ENCODE results near the gene NUP210. TPM values are rescaled to one million over a fixed set of nuclear protein-coding genes. Genes with fewer than 3 reads are reported as not detected.

NUP210 gene
- total RNA-seq, 1 donor from 2014 or later, result 161 TPM

DNA sequence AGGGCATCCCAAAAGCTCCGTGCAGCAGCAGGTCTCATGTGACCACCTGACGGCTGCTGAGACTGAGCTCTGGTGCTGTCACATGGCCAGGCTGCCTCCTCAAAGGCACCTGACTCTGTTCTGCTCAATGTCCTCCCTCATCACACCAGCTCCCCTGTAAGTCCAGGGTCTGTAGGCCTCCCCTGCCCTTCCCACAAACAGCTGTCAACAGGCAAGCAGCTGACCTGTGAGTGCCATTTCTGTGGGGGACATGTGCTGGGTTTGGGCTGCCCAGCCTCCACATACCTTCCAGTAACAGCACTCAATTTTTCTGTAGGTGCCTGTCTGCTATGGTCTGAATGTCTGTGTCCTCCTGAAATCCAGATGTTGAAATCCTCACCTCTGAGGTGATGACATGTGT is 11.2 kb downstream of the NUP210 start:
- intact Hi-C loops (cut with micrococcal nuclease), result no loop called here

DNA sequence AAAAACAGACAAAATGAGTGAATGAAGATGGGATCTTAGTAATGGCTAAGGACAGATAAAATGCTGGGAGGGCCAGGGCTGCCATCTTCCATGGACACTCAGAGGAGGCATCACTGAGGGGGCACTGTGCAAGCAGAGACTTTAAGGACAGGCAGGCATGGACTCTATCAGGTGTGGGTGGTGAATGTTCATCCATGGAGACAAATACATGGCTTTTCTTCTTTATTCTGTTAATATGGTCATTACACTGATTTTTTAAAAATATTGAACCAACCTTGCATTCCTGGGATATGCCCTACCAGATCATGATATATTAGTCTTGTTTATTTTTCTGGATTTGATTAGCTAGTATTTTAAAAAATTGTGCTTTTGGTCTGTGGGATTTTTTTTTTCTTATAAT is 12.2 kb downstream of the NUP210 start:
- intact Hi-C loops (cut with micrococcal nuclease), result no loop called here

DNA sequence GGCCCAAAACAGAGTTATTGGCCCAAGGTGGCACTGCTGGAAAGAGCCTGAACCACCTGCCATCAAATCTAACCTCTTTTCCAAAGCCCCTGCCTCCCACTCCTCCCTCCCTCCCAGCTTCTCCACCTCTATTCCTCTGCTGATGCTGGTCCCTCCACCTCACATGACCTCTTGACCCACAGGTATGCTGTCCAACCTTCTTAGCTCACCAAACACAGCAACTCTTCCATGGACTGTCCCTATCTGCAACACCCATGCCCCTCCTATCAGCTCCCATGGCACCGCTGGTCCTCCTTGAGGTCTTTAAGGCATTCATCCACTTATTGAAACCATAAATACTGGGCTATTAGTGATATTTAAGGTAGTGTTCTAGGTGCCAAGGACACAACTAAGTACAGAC is 12.6 kb downstream of the NUP210 start:
- intact Hi-C loops (cut with micrococcal nuclease), result no loop called here

DNA sequence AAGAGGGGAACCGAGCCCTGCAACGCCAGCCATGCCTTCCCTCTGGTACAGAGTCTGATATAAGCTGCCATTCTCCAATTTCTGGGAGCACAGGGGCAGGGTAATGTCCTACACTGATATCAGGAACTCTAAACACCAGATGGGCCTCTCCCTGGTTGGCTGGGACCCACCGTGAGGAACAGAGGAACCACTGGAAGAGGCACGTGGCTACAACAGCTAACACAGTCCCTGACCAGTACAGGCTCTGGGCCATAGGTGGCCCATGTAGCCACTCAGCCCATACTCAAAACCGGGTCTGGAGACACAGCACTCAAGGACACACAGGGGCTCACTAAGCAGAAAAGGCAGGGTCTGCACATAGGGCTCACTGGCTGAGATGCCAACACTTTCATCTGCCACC is 13.9 kb downstream of the NUP210 start:
- intact Hi-C loops (cut with micrococcal nuclease), result no loop called here

DNA sequence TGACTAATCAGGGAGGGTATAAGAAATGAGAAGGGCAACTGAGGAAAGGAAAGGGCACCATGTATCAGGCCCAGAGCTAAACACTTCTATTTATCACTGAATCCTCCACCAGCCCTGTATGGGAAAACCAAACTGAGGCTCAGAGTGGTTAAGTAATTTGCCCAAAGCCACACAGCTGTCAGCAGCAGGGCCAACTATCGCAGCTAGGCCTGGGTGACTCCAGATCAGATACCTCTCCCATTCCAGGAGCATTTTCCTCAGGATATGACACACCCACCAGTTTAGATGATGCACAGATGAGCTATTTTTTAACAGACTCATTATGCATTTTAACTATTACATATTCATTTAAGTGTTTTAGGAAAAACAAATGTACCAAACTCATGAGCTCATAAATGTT is 14.5 kb downstream of the NUP210 start:
- intact Hi-C loops (cut with micrococcal nuclease), result no loop called here

DNA sequence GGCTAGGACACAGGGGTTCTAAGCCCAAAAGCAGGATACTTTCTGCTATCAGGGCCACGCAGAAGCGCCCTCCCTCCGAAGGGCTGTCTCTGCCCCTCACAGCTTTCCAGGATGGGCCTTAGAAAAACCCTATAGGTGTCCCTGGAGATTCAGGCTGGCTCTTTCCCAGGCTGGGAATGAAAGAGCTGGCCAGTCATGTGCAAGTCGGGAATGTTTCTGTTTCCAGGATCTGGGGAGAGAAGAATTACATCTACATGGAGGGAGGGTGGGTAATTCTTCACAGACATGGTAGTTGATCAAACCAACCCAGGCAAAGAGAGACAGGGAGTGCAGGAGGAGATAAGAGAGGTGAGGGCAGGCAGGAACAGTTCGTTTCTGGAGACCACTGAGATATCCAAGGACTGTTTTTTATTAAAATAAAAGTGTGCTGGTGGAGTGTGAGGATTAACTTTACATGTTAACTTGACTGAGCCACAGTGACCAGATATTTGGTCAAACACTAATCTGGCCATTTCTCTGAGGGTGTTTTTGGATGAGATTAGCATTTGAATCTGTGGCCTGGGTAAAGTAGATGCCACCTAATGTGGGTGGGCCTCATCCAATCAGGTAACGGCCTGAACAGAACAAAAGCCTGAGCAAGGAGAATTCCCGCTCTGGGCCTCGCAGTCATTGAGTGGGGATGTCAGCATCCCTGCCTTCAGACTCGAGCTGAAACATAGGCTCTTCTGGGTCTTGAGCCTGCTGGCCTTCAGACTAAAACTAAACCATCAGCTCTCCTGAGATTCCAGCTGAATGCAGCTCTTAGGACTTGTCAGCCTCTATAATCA is 15.3 kb downstream of the NUP210 start:
- intact Hi-C loops (cut with micrococcal nuclease), result no loop called here

DNA sequence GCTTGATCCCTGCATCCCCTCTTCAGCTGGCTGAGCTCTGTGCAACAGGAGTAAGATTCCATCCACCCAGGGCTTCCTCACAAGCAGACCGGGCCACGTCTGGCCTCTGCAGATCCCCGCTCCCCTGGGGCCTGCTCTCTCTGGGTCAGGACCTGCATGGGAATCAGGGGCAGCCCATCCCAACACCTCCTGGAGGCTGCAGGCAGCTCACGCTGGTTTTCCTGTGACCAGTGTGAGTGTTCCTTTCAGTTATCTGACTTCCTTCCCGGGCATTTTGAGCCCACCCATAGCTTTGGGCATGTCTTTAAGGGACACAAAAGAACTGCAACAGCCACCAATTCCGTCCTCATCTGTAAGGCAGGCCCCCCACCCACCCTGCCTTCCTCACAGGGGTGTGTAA is 16.3 kb downstream of the NUP210 start:
- intact Hi-C loops (cut with micrococcal nuclease), result no loop called here

DNA sequence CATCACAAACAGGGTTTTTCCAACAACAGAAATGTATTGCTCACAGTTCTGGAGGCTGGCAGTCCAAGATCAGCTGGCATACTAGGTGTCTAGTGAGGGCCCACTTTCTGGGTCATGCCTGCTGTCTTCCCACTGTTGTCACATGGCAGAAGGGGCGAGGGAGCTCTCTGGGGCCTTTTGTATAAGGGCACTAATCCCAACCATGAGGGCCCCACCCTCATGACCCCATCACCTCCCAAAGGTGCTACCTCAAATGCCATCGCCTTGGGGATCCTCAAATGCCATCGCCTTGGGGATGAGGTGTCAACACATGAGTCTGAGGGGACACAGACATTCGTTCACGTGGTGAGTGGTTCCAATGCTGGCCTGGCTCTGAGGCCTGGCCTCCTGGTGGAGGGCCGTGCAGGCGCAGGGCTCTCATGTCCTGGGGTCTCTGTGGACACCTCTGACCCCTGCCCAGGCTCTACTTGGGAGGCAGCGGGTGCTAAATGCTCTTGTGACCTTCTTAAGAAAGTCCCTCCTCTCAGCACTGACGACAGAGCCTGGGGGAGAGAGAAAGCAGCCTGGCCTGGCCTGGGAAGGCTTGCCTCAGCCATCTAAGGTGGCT is 16.8 kb downstream of the NUP210 start:
- intact Hi-C loops (cut with micrococcal nuclease), result no loop called here

DNA sequence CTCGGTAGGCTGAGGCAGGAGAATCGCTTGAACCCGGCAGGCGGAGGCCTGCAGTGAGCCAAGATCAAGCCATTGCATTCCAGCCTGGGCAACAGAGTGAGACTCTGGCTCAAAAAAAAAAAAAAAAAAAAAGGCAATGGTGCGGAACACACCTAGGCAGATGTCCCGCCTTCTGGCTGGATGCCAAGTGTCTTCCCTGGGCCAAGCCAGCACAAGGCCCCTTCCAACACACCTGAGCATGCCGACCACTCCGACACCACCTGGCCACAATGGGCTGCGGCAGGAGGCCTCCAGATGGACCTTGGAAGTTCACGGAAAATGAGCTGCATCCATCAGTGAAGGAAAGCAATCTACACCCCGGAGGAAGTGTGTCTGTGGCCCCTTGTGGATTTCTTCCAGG is 19.0 kb downstream of the NUP210 start:
- intact Hi-C loops (cut with micrococcal nuclease), result no loop called here

DNA sequence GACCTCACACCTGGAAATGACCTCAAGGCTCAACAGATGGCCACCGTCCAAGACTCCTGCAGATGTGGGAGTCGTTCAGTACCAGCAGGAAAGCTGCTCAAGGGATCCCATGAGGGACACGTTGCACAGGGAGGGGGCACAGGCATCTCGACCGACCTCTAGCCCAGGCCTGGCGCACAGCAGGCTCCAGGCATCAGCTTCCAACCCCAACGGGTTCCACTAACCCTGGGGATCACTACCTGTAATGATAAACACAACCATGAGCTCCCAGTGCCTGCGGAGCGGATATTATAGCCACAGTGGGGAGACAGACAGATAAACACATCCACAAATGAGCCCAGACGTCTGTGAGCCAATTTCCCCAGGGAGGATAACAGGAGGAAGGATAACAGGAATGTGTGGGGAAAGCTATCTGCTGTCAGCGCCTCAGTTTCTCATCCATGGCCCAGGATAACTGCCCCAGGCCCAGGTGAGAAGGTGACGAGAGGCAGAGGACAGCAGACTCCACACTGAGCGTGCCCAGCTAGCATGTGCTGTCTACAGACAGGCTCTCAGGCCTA is 19.9 kb downstream of the NUP210 start:
- intact Hi-C loops (cut with micrococcal nuclease), result no loop called here

DNA sequence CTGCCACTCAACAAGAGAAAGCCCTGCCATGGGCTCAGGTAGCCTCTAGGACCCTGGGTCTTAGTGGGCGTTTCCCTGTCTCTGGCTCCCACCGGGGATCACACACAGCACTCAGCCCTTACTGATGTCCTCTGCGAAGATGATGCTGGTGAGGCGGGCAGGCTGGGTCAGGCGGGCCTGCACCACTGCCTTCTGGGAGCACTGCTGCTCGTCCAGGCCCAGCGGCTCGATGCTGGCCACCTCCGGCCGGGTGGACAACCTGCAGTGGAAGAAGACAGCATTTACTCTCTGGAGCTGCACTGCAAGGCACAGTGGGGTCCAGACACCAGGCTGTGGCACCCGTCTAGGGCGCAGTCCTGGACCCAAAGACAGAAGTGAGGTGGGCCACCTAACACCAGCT is 20.5 kb downstream of the NUP210 start:
- intact Hi-C loops (cut with micrococcal nuclease), result no loop called here

DNA sequence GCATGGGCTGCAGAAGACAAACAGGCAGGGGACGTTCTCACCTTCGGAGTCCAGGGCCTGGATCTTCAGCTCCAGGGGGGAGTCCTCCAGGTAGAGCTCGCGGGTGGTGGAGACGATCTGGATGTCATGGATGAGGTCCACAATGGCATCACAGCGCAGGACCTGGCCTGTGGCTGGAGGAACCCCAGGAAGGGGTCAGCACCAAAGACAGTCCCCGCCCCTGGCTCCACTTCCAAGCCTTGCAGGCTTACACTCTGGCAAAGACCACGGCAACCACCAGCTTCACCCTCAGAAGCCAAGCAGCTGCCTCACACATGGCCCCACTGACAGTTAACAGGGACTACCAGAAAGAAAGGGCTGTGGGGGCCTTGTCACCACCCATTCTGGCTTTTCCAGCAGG is 22.8 kb downstream of the NUP210 start:
- intact Hi-C loops (cut with micrococcal nuclease), result no loop called here

DNA sequence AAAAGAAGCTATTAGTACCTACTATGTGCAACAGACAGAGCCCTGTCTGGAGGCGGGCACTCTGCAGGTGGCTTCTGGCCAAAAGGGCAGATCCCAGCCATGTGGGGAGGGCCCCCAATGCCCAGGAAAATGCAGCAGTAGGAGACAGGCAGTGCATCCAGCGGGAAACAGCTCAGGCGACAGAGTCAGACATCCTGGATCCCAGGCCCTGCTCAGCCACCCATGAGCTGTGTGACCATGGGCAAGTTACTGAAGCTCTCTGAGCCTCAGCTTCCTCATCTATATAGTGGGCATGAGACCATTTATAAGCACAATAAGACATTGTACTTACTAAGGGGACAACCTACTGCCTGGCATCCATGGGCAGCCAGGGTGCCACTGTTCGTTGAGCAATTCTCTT is 25.8 kb downstream of the NUP210 start:
- intact Hi-C loops (cut with micrococcal nuclease), result no loop called here

DNA sequence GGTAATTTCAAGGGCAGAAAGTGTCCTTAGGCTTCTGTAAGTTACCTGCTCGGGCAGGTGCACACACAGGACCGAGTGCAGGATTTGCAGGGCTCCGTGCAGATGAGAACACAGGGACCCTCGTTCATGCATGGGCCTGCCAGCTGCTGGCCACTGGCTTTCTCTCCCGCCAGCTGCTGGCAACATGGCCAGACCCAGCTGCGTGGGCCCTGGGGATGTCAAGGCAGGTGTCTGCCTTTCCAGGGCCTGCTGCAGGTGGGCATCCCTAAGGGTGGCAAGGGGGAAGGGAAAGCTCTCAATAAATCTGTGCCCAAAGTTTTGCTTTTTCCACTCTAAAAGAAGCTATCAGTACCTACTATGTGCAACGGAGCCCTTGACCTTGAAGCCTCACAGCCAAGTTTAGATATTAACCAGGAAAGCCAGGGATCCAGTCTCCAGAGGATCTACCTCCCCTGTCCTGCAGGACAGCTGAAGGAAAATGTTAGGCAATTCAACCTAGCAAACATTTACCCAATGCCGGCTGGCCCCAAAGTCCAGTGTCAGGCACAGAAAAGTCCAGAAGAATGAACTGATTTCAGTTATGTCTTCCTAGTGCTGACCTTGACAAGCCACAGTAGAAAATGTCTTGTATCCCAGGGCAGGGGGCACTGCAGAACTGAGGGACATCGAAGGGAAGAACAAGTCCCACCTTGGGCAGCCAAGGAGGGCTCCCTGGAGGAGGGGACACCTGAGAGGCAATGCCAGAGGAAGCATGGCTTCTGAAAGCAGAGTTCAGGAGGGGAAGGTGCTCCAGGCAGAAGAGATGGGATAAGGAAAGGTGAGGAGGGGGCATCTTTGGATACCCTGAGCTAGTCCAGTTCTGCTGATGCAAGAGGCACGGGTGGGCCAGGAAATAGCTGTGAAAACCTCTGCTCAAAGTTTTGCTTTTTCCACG is 26.4 kb downstream of the NUP210 start:
- intact Hi-C loops (cut with micrococcal nuclease), result no loop called here

DNA sequence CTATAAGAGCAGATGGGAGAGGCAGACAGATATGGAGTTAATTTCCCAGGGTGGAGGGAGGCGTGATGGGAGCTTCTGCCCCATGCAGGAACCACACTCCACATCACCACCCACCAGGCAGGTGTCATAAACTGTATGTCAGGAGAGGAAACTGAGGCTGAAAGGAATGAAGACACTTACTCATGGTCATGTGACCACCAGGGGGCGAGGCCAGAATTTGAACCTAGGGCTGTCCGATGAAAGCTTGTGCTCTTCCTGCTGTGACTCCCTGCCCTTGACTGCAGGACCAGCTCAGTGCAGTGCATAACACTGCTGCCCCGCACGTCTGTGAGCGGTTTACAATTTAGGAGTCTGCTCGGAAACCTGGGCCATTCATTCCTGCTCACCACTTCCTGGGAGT is 28.8 kb downstream of the NUP210 start:
- intact Hi-C loops (cut with micrococcal nuclease), result loop anchor here (1.0 kb wide), 1 partner anchor 61 kb away; no protein-coding TSS in a partner anchor

DNA sequence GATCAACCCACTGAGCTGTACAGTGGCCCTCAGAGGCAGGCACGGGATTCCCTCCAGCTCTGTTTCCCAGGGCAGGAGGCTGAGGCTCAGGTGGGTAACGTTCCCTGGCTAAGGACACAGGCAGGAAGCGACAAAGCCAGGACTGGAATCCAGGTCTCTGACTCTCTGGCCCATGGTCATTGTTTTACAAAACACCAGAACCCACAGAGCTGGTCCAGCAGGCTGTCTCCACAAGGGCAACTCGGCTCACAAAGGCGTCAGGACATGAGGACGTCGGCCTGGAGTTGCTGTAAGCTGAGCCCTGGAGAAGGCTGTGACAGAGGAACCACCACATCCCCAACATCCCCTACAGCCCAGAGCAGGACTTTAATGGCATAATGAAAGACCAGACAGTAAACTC is 30.7 kb downstream of the NUP210 start:
- intact Hi-C loops (cut with micrococcal nuclease), result no loop called here

DNA sequence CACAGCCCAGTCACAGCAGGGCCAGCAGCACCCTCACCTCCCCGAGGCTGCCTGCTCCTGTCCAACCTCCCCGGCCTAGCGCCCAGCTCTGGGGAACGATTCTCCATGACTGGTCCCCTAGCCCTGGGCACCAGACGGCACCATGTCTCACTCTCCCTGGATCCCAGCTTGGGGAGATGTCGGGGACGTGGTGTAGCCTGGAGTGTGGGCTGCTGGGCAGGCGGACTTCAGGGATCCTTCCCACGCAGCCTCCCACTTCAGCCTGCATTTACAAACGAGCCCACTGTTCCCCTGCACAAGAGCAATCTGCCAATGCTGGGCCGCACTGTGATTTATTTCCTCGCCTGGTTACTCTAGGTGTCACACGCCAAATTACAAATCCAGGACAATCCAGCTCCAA is 31.3 kb downstream of the NUP210 start:
- intact Hi-C loops (cut with micrococcal nuclease), result no loop called here

DNA sequence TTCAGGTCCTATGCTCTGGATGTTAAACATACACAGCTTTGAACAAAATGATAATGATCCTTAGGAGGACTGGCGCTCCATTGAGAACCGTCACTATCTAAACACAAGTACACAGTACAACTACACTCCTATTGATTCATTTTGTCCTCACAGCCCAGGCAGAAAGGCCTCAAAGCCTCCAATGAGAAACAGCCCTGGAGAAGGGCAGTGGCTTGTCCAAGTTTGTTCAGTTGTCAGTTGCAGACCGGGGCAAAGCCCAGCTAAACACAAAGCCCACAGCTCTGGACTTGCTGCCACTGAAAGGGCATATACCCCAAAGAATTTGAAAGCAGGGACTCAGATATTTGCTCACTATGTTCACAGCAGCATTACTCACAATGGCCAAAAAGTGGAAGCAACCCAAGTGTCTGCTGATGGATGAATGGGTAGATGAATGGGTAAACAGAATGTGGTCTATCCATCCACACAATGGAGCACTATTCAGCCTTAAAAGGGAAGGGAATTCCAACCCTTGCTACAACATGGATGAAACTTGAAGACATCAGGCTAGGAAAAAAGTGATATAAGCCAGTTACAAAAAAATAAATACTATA is 34.7 kb downstream of the NUP210 start:
- intact Hi-C loops (cut with micrococcal nuclease), result no loop called here

DNA sequence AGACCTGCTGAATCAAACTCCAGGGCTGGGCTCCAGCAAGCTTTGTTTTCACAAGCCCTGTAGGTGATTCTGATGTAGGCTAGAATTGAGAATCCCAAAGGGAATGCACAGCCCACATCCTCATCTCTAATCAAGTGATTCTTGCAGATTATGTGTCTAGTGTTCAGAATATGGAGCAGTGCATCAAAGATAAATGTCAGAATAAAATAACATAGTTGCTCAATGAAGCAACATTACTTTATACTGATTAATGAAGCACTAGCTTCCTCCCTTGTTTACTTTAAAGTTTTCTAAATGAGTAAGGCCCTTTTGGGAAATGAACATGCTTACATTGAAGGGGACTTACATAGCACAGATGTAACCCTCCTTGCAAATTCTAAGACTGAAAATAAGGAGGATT is 39.2 kb downstream of the NUP210 start:
- intact Hi-C loops (cut with micrococcal nuclease), result no loop called here

DNA sequence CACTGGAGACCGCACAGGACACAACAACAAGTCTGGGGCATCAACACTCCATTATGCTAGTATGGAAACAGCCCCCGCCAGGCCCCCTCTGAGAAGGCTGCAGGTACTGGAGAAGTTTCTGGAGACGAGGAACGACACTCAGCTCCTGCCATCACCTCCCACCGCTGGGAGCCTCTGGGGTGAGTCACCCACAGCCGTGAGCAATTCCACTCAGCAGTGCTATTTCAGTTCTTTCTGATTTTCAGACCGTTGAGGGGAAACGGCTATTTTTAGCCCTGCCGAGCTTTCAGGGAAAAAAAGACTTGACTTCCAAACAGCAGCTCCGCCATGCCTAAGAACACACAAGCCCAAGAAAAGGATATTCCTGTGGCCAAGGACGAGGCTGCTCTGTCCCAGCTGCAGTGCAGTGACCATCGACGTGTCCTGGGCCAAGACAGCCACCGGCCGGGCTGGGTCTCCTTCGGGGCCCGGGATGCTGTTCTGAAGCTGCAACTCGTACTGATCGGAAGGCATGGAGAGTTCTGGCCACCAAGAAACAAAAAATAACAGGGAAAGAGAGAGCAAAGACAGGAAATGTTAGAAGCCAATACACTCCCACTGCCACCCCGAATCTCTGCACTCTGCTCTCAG is 40.8 kb downstream of the NUP210 start:
- intact Hi-C loops (cut with micrococcal nuclease), result no loop called here

DNA sequence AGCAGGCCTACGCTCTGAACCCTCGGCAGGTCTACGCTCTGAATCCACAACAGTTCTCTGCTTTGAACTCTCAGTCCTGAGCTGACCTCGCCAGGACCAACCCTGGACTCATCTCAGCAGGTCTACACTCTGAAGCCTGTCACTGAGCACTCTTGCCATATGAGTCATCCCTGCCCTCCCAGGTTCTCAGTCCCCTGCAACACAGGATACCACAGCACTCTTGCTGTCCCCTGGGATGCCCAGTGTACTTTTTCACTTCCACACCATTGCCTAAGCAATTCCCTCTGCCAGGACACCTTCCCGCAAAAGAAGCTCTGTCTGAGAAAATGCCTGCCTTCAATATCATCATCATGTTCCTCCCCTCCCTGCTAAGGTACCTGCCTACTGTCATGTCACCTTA is 42.0 kb downstream of the NUP210 start:
- intact Hi-C loops (cut with micrococcal nuclease), result no loop called here
